ENCODE results near the gene BCL2L2. TPM values are rescaled to one million over a fixed set of nuclear protein-coding genes. Genes with fewer than 3 reads are reported as not detected.
"Not testable (repeated sequence)": the region's sequence is repeated elsewhere in the genome, so short reads cannot be mapped to it uniquely, and the experiment has no call there.

BCL2L2 gene
- total and polyA plus RNA-seq, 2 donors from 2014 or later, result 35.6 to 43.6 TPM

DNA sequence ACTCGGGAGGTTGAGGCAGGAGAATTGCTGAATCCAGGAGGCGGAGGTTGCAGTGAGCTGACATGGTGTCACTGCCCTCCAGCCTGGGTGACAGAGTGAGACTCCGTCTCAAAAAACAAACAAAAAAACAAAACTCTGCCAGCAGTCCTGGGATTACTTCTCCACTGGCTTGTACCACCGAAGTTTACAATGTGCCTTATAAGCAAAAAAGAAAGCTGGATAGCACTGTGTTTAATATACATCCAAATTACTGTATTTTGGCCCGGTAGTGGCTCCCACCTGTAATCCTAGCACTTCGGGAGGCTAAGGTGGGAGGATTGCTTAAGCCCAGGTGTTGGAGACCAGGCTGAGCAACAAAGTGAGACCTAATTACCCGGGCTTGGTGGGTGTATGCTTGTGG, 37.4 kb upstream of the BCL2L2 start:
- H3K4me3 ChIP-seq (ENCODE audit: low read length in 3 of 3), result no peak overlapping the region
- no peak for DNase-seq
- no peak for FAIRE-seq
- no peaks in the 10 kb centered on the region for H3K36me3 ChIP-seq (ENCODE audit: control insufficient read depth in 2 of 3, insufficient read depth in 3 of 3, low read length in 3 of 3)
- no peaks in the 10 kb centered on the region for H3K4me1 ChIP-seq (ENCODE audit: control insufficient read depth in 2 of 3, insufficient read depth in 2 of 3, low read depth in 1 of 3, low read length in 3 of 3)
- no peak overlapping the region for H3K27ac ChIP-seq (ENCODE audit: low read depth in 2 of 2, low read length in 2 of 2)
- no peaks in the 10 kb centered on the region for H3K27me3 ChIP-seq (ENCODE audit: control insufficient read depth, insufficient read depth, low read length)
- TF ChIP-seq CTCF (IDR thresholded peaks at IDR 0.05; ENCODE audit: borderline replicate concordance, extremely low read depth, insufficient read depth), result no peak
- intact Hi-C loops (cut with DNase I), result no loop called here
- no peaks in the 10 kb centered on the region for H3K9me3 ChIP-seq (ENCODE audit: control insufficient read depth in 2 of 3, insufficient read depth in 1 of 3, low read length in 3 of 3)
- no peak overlapping the region for H3K9ac ChIP-seq (ENCODE audit: low read length in 3 of 3)

- Histone ChIP-seq H3K27ac (ENCODE audit: low read depth in 2 of 2, low read length in 2 of 2) (no peak overlapping the region), H3K4me1 (ENCODE audit: control insufficient read depth in 2 of 3, insufficient read depth in 2 of 3, low read depth in 1 of 3, low read length in 3 of 3) (peaks cover 0 to 5% (median 0%) of the 10 kb centered on the region in 3 donors), H3K4me3 (ENCODE audit: low read length in 3 of 3) (no peak overlapping the region), H3K9ac (ENCODE audit: low read length in 3 of 3) (no peak overlapping the region), H3K27me3 (ENCODE audit: control insufficient read depth, insufficient read depth, low read length) (no peaks in the 10 kb centered on the region), H3K9me3 (ENCODE audit: control insufficient read depth in 2 of 3, insufficient read depth in 1 of 3, low read length in 3 of 3) (no peaks in the 10 kb centered on the region), H3K36me3 (ENCODE audit: control insufficient read depth in 2 of 3, insufficient read depth in 3 of 3, low read length in 3 of 3) (peaks cover 0 to 10% (median 0%) of the 10 kb centered on the region in 3 donors)
- no peak for TF ChIP-seq CTCF (IDR thresholded peaks at IDR 0.05; ENCODE audit: borderline replicate concordance, extremely low read depth, insufficient read depth)
- DNase-seq (no peak), FAIRE-seq (no peak)
- intact Hi-C loops (cut with DNase I), result no loop called here
These were observed 31.2 kb upstream of the BCL2L2 start for GRCh38 chr14:23275412-23275811.

GRCh38 chr14:23277189-23277588, 29.4 kb upstream of the BCL2L2 start:
- no peak overlapping the region for H3K27ac ChIP-seq (ENCODE audit: low read depth in 2 of 2, low read length in 2 of 2)
- FAIRE-seq (no peak), DNase-seq (no peak)
- H3K4me1 ChIP-seq (ENCODE audit: control insufficient read depth in 2 of 3, insufficient read depth in 2 of 3, low read depth in 1 of 3, low read length in 3 of 3), result peaks cover 0 to 5% (median 0%) of the 10 kb centered on the region in 3 donors
- no peaks in the 10 kb centered on the region for H3K9me3 ChIP-seq (ENCODE audit: control insufficient read depth in 2 of 3, insufficient read depth in 1 of 3, low read length in 3 of 3)
- H3K36me3 ChIP-seq (ENCODE audit: control insufficient read depth in 2 of 3, insufficient read depth in 3 of 3, low read length in 3 of 3), result peaks cover 0 to 12% (median 0%) of the 10 kb centered on the region in 3 donors
- no peak overlapping the region for H3K9ac ChIP-seq (ENCODE audit: low read length in 3 of 3)
- H3K27me3 ChIP-seq (ENCODE audit: control insufficient read depth, insufficient read depth, low read length), result no peaks in the 10 kb centered on the region
- TF ChIP-seq CTCF (IDR thresholded peaks at IDR 0.05; ENCODE audit: borderline replicate concordance, extremely low read depth, insufficient read depth), result no peak
- intact Hi-C loops (cut with DNase I), result no loop called here
- H3K4me3 ChIP-seq (ENCODE audit: low read length in 3 of 3), result no peak overlapping the region

- FAIRE-seq, result not testable (repeated sequence)
- H3K36me3 ChIP-seq (ENCODE audit: control insufficient read depth in 2 of 3, insufficient read depth in 3 of 3, low read length in 3 of 3), result peaks cover 0 to 12% (median 0%) of the 10 kb centered on the region in 3 donors
These were observed 28.7 kb upstream of the BCL2L2 start for GRCh38 chr14:23277928-23278327.

More at GRCh38 chr14:23277928-23278327, 28.7 kb upstream of the BCL2L2 start:
- DNase-seq; H3K4me3 ChIP-seq (ENCODE audit: low read length in 3 of 3); H3K27ac ChIP-seq (ENCODE audit: low read depth in 2 of 2, low read length in 2 of 2); H3K4me1 ChIP-seq (ENCODE audit: control insufficient read depth in 2 of 3, insufficient read depth in 2 of 3, low read depth in 1 of 3, low read length in 3 of 3); H3K9me3 ChIP-seq (ENCODE audit: control insufficient read depth in 2 of 3, insufficient read depth in 1 of 3, low read length in 3 of 3); H3K9ac ChIP-seq (ENCODE audit: low read length in 3 of 3); H3K27me3 ChIP-seq (ENCODE audit: control insufficient read depth, insufficient read depth, low read length); intact Hi-C loops (cut with DNase I): not testable (repeated sequence)
